ENCODE measurements around the gene RCN2. TPM values are rescaled to one million over a fixed set of nuclear protein-coding genes. Genes with fewer than 3 reads are reported as not detected.

RCN2 gene
- total RNA-seq, 1 experiment from 2014 or later = 82.7 TPM

GRCh38 chr15:77001966-77002365 is 70.4 kb downstream of the RCN2 start:
- no peaks in the 10 kb centered on the region for H4K20me1 ChIP-seq (ENCODE audit: low read length)
- no peak for TF ChIP-seq EZH2phosphoT487 (IDR thresholded peaks at IDR 0.05; ENCODE audit: borderline replicate concordance, low read length)
- TF ChIP-seq EZH2 (IDR thresholded peaks at IDR 0.05; ENCODE audit: low read length, unreplicated experiment) = no peak
- no peak for TF ChIP-seq CTCF (conservative IDR thresholded peaks at IDR 0.05; ENCODE audit: low read depth, low read length)

GRCh38 chr15:77002436-77002835 is 70.9 kb downstream of the RCN2 start:
- intact Hi-C loops (cut with micrococcal nuclease) = no loop called here
- H3K4me3 ChIP-seq (ENCODE audit: low read length) = no peak overlapping the region
- TF ChIP-seq EZH2 (IDR thresholded peaks at IDR 0.05; ENCODE audit: low read length, unreplicated experiment) (no peak), EZH2phosphoT487 (IDR thresholded peaks at IDR 0.05; ENCODE audit: borderline replicate concordance, low read length) (no peak), CTCF (conservative IDR thresholded peaks at IDR 0.05; ENCODE audit: low read depth, low read length) (no peak)
- H2AFZ ChIP-seq (ENCODE audit: low read length) = no peak overlapping the region
- DNase-seq (no peak), ATAC-seq (no peak)
- H4K20me1 ChIP-seq (ENCODE audit: low read length) = no peaks in the 10 kb centered on the region
- H3K9ac ChIP-seq (ENCODE audit: low read length) = no peak overlapping the region
- H3K27me3 ChIP-seq (ENCODE audit: low read length) = 0 out of 2 replicates have a peak, but pooled peaks cover 5% of the 10 kb centered on the region
- no peaks in the 10 kb centered on the region for H3K79me2 ChIP-seq (ENCODE audit: low read length)
- no peaks in the 10 kb centered on the region for H3K4me1 ChIP-seq (ENCODE audit: insufficient read depth, low read length)
- H3F3A ChIP-seq (ENCODE audit: low read length, unreplicated experiment) = no peaks in the 10 kb centered on the region
- CTCF ChIA-PET = interaction anchor here (0.6 to 0.7 kb wide), 2 partner anchors 51 to 98 kb away, joined by 3 read pairs; no protein-coding TSS in a partner anchor
- no TSS peak for BruUV-seq (replicated peaks)
- H3K9me3 ChIP-seq (ENCODE audit: low read length) = no peaks in the 10 kb centered on the region
- POLR2A ChIA-PET (ENCODE audit: unreplicated experiment) = no interaction called here
- no peaks in the 10 kb centered on the region for H3K36me3 ChIP-seq (ENCODE audit: low read depth, low read length)
- no peak overlapping the region for H3K27ac ChIP-seq (ENCODE audit: low read length)
- no peaks in the 10 kb centered on the region for H3K9me2 ChIP-seq (replicated peaks; ENCODE audit: low read length)
- H3K4me2 ChIP-seq (ENCODE audit: low read length) = no peak overlapping the region

More at GRCh38 chr15:77001966-77002365, 70.4 kb downstream of the RCN2 start:
- Histone ChIP-seq H3K27me3 (ENCODE audit: low read length) (0 out of 2 replicates have a peak, but pooled peaks cover 5% of the 10 kb centered on the region), H3K9me3 (ENCODE audit: low read length) (no peaks in the 10 kb centered on the region), H3K9ac (ENCODE audit: low read length) (no peak overlapping the region), H3K27ac (ENCODE audit: low read length) (no peak overlapping the region), H2AFZ (ENCODE audit: low read length) (no peak overlapping the region), H3F3A (ENCODE audit: low read length, unreplicated experiment) (no peaks in the 10 kb centered on the region), H3K4me3 (ENCODE audit: low read length) (no peak overlapping the region), H3K4me2 (ENCODE audit: low read length) (no peak overlapping the region), H3K36me3 (ENCODE audit: low read depth, low read length) (no peaks in the 10 kb centered on the region), H3K9me2 (replicated peaks; ENCODE audit: low read length) (no peaks in the 10 kb centered on the region), H3K79me2 (ENCODE audit: low read length) (no peaks in the 10 kb centered on the region), H3K4me1 (ENCODE audit: insufficient read depth, low read length) (no peaks in the 10 kb centered on the region)
- ChIA-PET POLR2A (ENCODE audit: unreplicated experiment) (no interaction called here), CTCF (interaction anchor here (0.7 kb wide), 1 partner anchor 98 kb away, joined by 3 read pairs; no protein-coding TSS in a partner anchor)
- DNase-seq (no peak), ATAC-seq (no peak)
- no TSS peak for BruUV-seq (replicated peaks)
- intact Hi-C loops (cut with micrococcal nuclease) = no loop called here
